ELF-1 (cell line): ENCODE results near the gene FNBP1.
"Not testable (repeated sequence)": the region's sequence is repeated elsewhere in the genome, so short reads cannot be mapped to it uniquely, and the experiment has no call there.

Experiments
- DNase-seq: peaks from one replicate; pipeline ENCODE4 v3.0.0-alpha.2; 2016; ENCODE audit warnings: low read depth, low spot score

FNBP1 gene

DNA sequence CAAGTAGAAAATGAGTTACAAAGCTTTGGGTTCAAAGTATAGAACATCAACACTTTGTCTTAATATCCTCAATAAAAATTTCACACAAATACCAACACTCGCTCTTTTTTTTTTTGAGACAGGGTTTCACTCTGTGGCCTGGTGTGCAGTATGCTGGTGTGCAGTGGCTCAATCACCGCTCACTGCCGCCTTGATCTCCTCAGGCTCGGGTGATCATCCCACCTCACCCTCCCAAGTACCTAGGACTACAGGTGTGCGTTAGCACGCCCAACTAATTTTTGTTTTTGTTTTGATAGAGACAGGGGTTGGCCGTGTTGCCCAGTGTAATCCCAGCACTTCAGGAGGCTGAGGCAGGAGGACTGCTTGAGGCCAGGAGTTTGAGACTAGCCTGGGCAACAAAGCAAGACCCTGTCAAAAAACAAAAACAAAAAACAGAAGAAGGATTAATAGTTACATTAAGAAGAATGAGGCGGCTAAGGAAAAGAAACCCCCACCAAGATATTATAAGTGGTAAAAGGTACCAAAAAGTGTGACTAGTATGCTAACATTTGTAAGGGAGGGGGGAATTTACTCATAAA is 20.3 kb downstream of the FNBP1 start:
- DNase-seq, result no peak

DNA sequence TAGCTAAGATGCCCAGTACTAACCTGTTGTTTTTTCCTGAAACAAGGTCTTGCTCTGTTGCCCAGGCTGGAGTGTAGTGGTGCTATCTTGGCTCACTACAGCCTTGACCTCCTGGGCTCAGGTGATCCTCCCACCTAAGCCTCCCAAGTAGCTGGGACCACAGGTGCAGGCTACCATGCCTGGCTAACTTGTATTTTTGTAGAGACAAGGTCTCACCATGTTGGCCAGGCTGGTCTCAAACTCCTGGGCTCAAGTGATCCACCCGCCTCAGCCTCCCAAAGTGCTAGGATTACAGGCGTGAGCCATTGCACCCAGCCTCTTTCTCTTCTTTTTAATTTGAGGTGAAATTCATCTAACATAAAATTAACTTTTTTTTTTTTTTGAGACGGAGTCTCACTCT is 21.1 kb downstream of the FNBP1 start:
- DNase-seq, result not testable (repeated sequence)

- no peak for DNase-seq
Measured at GRCh38 chr9:130021123-130021522, 21.9 kb downstream of the FNBP1 start.

DNA sequence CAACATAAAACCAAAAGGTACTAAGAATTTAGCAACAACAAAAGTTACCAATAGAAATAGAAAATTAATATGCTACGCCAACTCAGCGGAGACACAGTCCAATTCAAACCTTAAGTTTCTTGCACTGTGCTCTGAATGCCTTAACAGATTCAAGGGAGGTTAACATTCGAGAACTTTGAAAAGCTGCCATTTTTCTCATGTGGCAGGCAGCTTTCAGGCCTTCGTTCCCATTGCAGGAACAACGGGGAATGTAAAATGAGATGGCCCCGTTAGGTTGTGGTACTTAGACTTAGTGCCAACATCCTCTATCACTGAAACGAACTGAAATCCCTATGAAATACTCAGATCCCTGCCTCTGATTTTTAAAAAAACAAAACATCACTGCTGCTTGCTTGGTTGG is 22.4 kb downstream of the FNBP1 start:
- no peak for DNase-seq

GRCh38 chr9:130018265-130018664 is 24.7 kb downstream of the FNBP1 start:
- DNase-seq, result no peak

- DNase-seq, result not testable (repeated sequence)
Measured at GRCh38 chr9:130017510-130017909, 25.5 kb downstream of the FNBP1 start.

- no peak for DNase-seq
Measured at GRCh38 chr9:130017076-130017475, 25.9 kb downstream of the FNBP1 start.

GRCh38 chr9:130015353-130016019 is 27.5 kb downstream of the FNBP1 start:
- DNase-seq, result no peak

DNA sequence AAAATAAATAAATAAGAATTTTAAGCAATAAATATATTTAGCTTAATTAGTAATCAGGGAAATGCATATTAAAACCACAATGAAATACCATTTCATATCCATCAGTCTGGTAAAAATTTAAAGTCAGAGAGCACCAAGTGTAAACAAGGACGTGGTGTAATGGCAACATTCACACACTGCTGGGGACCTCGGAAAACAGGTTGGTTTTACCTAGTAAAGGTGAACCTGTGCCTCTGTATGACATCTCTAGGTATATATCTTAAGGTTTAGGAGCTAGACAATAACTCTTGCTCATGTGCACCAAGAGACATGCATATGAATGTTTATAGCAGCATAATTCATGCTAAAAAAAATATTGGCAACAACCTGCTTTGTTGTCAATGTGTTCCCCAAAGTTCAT is 29.7 kb downstream of the FNBP1 start:
- no peak for DNase-seq

DNA sequence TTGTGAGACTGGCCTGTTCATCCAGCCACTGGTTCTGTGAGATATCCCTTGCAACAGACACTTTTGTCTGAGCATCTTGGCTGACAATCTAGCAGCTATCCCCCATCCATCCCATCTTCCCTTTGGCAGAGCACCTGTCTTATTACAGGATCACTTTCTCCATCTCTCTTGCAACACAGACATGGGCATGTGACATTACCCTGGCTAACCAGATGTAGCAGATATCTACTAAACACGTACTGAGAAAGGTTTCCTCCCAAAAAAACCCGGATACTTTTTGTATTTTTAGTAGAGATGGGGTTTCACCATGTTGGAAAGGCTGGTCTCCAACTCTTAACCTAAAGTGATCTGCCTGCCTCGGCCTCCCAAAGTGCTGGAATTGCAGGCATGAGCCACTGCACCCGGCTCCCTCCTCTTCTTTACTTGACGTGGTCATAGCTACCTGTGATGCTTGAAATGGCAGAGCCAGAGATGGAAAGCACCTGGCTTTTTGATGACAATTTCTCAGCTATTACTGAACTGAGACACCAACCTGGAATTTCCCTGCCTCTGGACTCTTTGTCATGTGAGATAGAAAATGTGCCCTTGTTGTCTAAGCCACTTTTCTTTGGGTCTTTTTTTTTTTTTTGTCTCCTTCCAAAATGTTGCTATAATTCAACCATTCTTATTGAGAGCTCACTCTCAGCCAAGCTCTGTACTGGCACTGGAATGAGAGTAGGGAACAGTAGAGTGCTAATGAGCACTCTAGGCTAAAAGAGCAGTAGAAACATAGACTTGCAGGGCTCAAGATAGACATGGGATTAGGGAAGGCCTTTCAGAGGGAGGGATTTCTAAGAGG is 32.6 kb downstream of the FNBP1 start:
- DNase-seq, result no peak

- not testable (repeated sequence) for DNase-seq
Measured at GRCh38 chr9:130009546-130009945, 33.4 kb downstream of the FNBP1 start.

DNA sequence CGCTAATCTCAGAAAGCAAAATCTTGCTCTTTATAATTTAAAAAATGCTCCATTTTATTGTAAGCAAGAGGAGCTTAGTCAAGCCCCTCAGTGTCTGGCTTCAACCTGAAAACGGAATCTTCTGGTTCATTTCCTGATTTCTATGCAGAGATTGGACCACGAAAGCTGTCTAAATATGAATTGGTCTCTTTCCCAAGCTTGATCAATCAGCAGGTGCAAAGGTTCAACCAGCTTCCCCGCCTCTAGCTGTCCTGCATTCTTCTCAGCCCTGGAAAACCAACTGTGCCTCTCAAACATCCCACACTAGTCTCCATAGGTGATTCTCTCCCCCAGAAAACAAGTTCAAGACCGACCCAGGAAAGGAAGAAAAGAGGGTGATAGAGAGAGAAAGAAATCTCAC is 34.5 kb downstream of the FNBP1 start:
- no peak for DNase-seq

- not testable (repeated sequence) for DNase-seq
Measured at GRCh38 chr9:130006952-130007351, 36.0 kb downstream of the FNBP1 start.

DNA sequence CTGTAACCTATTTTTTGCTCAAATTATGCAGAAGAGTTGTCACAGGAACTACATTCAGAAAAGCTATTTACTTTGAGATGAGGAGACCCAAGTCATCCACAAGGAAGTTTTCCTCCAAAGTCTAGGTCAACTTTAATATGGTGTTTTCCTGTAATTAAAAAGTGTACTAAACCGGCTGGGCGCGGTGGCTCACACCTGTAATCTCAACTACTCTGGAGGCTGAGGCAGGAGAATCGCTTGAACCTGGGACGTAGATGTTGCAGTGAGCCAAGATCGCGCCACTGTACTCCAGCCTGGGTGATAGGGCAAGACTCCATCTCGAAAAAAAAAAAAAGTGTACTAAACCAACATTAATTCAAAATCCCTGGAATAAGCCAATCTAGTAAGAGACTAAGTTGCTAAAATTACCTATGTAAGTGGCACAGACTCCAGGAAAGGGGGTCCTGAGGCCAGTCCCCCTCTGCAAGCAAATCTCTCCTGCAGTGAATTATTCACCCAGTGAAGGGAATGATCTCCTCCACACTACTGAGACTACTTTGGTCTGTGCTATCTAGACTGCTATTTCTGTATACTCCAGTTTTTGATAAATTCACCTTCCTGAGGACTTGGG is 38.9 kb downstream of the FNBP1 start:
- DNase-seq, result no peak

DNA sequence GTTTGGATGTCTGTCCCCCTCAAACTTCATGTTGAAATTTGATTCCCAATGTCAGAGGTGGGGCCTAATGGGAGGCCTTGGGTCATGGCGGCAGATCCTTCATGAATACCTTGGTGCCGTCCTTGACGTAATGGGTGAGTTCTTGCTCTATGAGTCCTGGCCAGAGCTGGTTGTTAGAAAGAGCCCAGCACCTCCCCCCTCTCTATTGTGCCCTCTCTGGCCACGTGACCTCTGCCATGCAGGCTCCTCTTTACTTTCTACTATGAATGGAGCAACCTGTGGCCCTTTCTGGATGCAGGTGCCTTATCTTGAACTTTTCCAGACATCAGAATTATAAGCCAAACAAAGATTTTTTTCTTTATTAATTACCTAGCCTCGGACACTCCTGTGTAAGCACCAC is 40.7 kb downstream of the FNBP1 start:
- no peak for DNase-seq

DNA sequence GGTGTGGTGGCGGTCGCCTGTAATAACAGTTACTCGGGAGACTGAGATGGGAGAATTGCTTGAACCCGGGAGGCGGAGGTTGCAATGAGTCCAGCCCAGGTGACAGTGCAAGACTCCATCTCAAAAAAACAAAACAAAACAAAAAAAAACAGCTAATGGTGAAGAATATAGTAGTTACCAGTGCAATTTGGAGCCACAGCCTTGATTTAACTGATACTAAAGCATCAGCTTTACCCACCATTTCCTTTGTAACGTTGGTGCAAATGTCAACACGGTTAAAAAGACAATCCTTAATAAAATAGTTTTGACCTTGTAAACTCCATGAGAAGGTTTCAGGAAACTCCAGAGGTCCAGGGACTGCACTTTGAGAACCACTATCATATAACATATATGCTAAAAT is 41.8 kb downstream of the FNBP1 start:
- DNase-seq, result no peak

- no peak for DNase-seq
Measured at GRCh38 chr9:129999141-129999510, 43.9 kb downstream of the FNBP1 start.

DNA sequence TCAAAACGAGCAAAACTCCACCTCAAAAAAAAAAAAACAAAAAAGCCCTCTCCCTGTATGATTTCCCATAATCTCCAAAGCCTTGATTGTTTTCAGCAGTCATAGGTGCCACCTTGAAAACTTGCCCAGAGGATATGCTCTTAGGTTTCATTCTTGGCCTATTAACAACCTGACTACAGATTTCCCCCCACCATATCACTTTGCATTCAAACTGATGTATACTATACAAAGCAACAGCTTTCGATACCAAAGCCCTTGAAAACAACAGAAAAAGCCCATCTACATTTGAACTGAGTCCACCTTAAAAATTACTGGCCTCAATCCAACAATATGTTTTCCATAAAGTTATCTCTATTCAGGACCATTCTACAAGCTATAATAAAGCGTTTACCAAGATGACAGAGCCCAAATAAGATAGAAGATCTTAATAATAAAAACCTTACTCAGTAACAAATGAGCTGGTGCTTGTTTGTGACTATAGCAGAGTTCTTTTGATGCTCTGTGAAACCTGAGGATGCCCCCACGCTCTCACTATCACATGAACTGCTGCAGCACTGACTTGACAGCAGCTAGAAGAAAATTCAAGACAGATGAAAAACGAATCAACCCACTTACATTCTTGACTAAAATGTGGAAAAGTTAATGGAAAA is 44.4 kb downstream of the FNBP1 start:
- no peak for DNase-seq

DNA sequence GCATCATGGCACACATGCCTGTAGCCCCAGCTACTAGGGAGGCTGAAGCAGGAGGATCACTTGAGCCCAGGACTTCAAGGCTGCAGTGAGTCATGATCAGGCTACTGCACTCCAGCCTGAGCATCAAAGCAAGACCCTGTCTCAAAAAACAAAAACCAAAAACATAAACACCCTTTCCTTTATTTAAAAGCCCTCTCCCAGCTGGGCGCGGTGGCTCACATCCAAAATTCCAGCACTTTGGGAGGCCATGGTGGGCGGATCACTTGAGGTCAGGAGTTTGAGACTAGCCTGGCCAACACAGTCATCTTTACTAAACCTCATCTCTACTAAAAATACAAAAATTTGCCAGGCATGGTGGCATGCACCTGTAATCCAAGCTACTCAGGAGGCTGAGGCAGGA is 45.3 kb downstream of the FNBP1 start:
- not testable (repeated sequence) for DNase-seq

- no peak for DNase-seq
Measured at GRCh38 chr9:129996161-129996830, 46.7 kb downstream of the FNBP1 start.

DNA sequence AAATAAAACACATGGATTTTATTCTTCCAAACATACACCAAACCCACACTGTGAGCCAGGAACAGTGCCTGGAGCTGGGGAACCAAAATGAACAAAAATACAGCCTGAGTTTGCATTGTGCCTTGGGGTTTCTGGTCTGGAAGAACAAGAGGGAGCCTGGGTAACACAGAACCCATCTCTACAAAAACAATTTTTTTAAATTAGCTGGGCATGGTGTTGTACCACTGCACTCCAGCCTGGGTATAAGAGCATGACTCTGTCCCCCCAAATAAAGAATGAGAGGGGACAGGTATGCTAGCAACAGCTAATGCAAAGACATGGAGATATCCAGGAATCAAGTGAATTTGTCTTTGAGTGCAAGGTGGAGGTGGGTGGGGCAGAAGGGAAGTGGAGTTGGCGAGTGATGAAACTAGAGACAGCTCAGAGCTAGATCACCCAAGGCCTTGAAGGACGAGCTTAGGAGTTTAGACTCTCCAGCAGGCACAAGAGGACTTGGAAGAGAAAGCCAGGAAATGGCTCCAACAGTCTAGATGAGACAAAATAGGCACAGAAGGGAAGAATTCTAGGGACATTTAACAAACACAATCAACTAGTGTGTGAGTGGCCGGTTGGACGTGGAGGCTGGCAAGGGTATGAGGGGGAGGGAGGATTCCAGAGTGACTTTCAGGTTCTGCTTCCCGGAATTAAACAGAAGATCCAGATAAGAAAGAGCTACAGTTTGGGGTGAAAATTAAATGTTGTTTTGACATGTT is 47.4 kb downstream of the FNBP1 start:
- DNase-seq, result no peak
